MCF 10A (cell line): Measurements from ENCODE around the gene KIF17. TPM values are rescaled to one million over a fixed set of nuclear protein-coding genes. Genes with fewer than 3 reads are reported as not detected.

Experiments
- BruUV-seq: library from RNA; stranded (reverse); fragments of 400-500 nt; replicated peaks from 2 replicates; lab custom pipeline; 2021; lab: Mats Ljungman, UMichigan
- CTCF ChIA-PET: fragments of 300-600 bp; sonication (Branson Sonifier 250); formaldehyde crosslinking; extraction: SDS; loops from one replicate; lab custom pipeline; 2021; ENCODE audit warnings: antibody characterized with exemption, inconsistent platforms; lab: Yijun Ruan, JAX
- POLR2A ChIA-PET: fragments of 300-600, 350-650 bp; sonication (Branson Sonifier 250); formaldehyde crosslinking; extraction: SDS; loops from one replicate; lab custom pipeline; 2020; ENCODE audit warnings: antibody characterized with exemption, inconsistent platforms; lab: Yijun Ruan, JAX
- DNase-seq: peaks from one replicate; pipeline ENCODE4 v3.0.0-alpha.2; 2018; ENCODE audit not compliant: unreplicated experiment
- H3K27ac Mint-ChIP-seq: one replicate; pipeline ENCODE4 v1.8.0; 2022; ENCODE audit warnings: mild to moderate bottlenecking, low read depth, mixed read lengths; ENCODE audit not compliant: unreplicated experiment
- H3K27me3 Mint-ChIP-seq: one replicate; pipeline ENCODE4 v1.8.0; 2022; ENCODE audit warnings: mixed read lengths; ENCODE audit not compliant: insufficient read depth, unreplicated experiment
- H3K36me3 Mint-ChIP-seq: one replicate; pipeline ENCODE4 v1.8.0; 2022; ENCODE audit warnings: mild to moderate bottlenecking, moderate library complexity, mixed read lengths; ENCODE audit not compliant: insufficient read depth, unreplicated experiment
- H3K4me1 Mint-ChIP-seq: one replicate; pipeline ENCODE4 v1.8.0; 2022; ENCODE audit warnings: mixed read lengths; ENCODE audit not compliant: insufficient read depth, unreplicated experiment
- H3K4me3 Mint-ChIP-seq: one replicate; pipeline ENCODE4 v1.8.0; 2022; ENCODE audit warnings: mild to moderate bottlenecking, moderate library complexity, mixed read lengths; ENCODE audit not compliant: unreplicated experiment
- H3K9me3 Mint-ChIP-seq: one replicate; pipeline ENCODE4 v1.8.0; 2022; ENCODE audit warnings: mixed read lengths; ENCODE audit not compliant: unreplicated experiment
- intact Hi-C: fragments of 100-400 bp; cut with micrococcal nuclease; formaldehyde crosslinking; loops from 2 replicates; pipeline ENCODE4 v1.14.1; 2022
- total RNA-seq: library from RNA; stranded (reverse); gene quantifications from 2 replicates; pipeline ENCODE4 v1.2.3, GENCODE V29; 2022
- TF ChIP-seq, protein P1 (sequence below): fragments of 200-600 bp; IDR thresholded peaks from one replicate; pipeline ENCODE4 v1.8.0; 2022; ENCODE audit warnings: antibody characterized with exemption, mild to moderate bottlenecking; ENCODE audit not compliant: unreplicated experiment

KIF17 gene
- total RNA-seq, 1 experiment from 2014 or later, result 0.19 TPM

GRCh38 chr1:20684651-20685050, 33.2 kb downstream of the KIF17 start:
- ChIA-PET CTCF (interaction anchor here (0.5 kb wide), 1 partner anchor 899 kb away, joined by 3 read pairs; no protein-coding TSS in a partner anchor), POLR2A (no interaction called here)
- Mint-ChIP-seq H3K27ac (no peak overlapping the region), H3K4me3 (no peak overlapping the region), H3K27me3 (no peaks in the 10 kb centered on the region), H3K9me3 (no peaks in the 10 kb centered on the region), H3K4me1 (no peaks in the 10 kb centered on the region), H3K36me3 (no peaks in the 10 kb centered on the region)
- no peak for DNase-seq
- TF ChIP-seq, protein P1, sequence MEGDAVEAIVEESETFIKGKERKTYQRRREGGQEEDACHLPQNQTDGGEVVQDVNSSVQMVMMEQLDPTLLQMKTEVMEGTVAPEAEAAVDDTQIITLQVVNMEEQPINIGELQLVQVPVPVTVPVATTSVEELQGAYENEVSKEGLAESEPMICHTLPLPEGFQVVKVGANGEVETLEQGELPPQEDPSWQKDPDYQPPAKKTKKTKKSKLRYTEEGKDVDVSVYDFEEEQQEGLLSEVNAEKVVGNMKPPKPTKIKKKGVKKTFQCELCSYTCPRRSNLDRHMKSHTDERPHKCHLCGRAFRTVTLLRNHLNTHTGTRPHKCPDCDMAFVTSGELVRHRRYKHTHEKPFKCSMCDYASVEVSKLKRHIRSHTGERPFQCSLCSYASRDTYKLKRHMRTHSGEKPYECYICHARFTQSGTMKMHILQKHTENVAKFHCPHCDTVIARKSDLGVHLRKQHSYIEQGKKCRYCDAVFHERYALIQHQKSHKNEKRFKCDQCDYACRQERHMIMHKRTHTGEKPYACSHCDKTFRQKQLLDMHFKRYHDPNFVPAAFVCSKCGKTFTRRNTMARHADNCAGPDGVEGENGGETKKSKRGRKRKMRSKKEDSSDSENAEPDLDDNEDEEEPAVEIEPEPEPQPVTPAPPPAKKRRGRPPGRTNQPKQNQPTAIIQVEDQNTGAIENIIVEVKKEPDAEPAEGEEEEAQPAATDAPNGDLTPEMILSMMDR, result no peak
- no TSS peak for BruUV-seq
- intact Hi-C loops, result no loop called here

- no peak for DNase-seq
Measured at GRCh38 chr1:20684050-20684620, 33.7 kb downstream of the KIF17 start.

GRCh38 chr1:20683614-20684013, 34.2 kb downstream of the KIF17 start:
- DNase-seq, result no peak
- Mint-ChIP-seq H3K9me3 (no peaks in the 10 kb centered on the region), H3K4me3 (no peak overlapping the region), H3K4me1 (no peaks in the 10 kb centered on the region), H3K27ac (no peak overlapping the region), H3K36me3 (no peaks in the 10 kb centered on the region), H3K27me3 (no peaks in the 10 kb centered on the region)
- intact Hi-C loops, result no loop called here
- TF ChIP-seq, protein P1, result no peak
- POLR2A ChIA-PET, result no interaction called here
- CTCF ChIA-PET, result interaction anchor here (1.7 kb wide), 1 partner anchor 13 kb away, joined by 5 read pairs; no protein-coding TSS in a partner anchor
- BruUV-seq, result no TSS peak

More at GRCh38 chr1:20684050-20684620, 33.7 kb downstream of the KIF17 start:
- H3K9me3 Mint-ChIP-seq, result no peaks in the 10 kb centered on the region
- intact Hi-C loops, result no loop called here
- no peak overlapping the region for H3K27ac Mint-ChIP-seq
- CTCF ChIA-PET, result no interaction called here
- H3K4me3 Mint-ChIP-seq, result no peak overlapping the region
- BruUV-seq, result no TSS peak
- TF ChIP-seq, protein P1, result no peak
- no peaks in the 10 kb centered on the region for H3K27me3 Mint-ChIP-seq
- no peaks in the 10 kb centered on the region for H3K36me3 Mint-ChIP-seq
- POLR2A ChIA-PET, result no interaction called here
- H3K4me1 Mint-ChIP-seq, result no peaks in the 10 kb centered on the region

- no TSS peak for BruUV-seq
- DNase-seq, result no peak
Measured at GRCh38 chr1:20682571-20683236, 35.1 kb downstream of the KIF17 start.

More at GRCh38 chr1:20682571-20683236, 35.1 kb downstream of the KIF17 start:
- H3K27me3 Mint-ChIP-seq, result no peaks in the 10 kb centered on the region
- ChIA-PET POLR2A (no interaction called here), CTCF (interaction anchor here (1.7 kb wide), 1 partner anchor 14 kb away, joined by 5 read pairs; no protein-coding TSS in a partner anchor)
- H3K9me3 Mint-ChIP-seq, result no peaks in the 10 kb centered on the region
- TF ChIP-seq, protein P1, result no peak
- intact Hi-C loops, result no loop called here
- no peak overlapping the region for H3K27ac Mint-ChIP-seq
- no peaks in the 10 kb centered on the region for H3K36me3 Mint-ChIP-seq
- no peak overlapping the region for H3K4me3 Mint-ChIP-seq
- H3K4me1 Mint-ChIP-seq, result no peaks in the 10 kb centered on the region
